ENCODE data around the gene AXIN2.

Gene AXIN2

GRCh38 chr17:65561452-65562205 is at the start of gene AXIN2:
Gene AXIN2, minus strand, starts transcription at chr17:65561648. Its CDS starts 3,028 bp downstream, at chr17:65558620.
- Histone ChIP-seq H3K27ac (peak within 1 kb of the TSS; percentile 87; the same call in 1 of the 2 replicates), H3K4me3 (peak within 1 kb of the TSS; percentile 94), H3K9me3 (ENCODE audit: low read depth, low read length) (no peaks in the 10 kb centered on the region), H3K36me3 (ENCODE audit: insufficient read depth, low read length) (peaks cover 6% of the 10 kb centered on the region; the same call in 1 of the 2 replicates), H3K9ac (ENCODE audit: insufficient read length) (peak within 1 kb of the TSS; percentile 80)
- no peak for TF ChIP-seq FOXP2 (optimal IDR thresholded peaks at IDR 0.05; ENCODE audit: control extremely low read depth, extremely low read length, insufficient read depth)
- TF ChIP-seq POLR2AphosphoS5 (IDR thresholded peaks at IDR 0.05; ENCODE audit: borderline replicate concordance, low read depth, low read length): no peak
- TF ChIP-seq EZH2 (IDR thresholded peaks at IDR 0.05): no peak
- no peak for DNase-seq (ENCODE audit: low read depth, low spot score)

DNA sequence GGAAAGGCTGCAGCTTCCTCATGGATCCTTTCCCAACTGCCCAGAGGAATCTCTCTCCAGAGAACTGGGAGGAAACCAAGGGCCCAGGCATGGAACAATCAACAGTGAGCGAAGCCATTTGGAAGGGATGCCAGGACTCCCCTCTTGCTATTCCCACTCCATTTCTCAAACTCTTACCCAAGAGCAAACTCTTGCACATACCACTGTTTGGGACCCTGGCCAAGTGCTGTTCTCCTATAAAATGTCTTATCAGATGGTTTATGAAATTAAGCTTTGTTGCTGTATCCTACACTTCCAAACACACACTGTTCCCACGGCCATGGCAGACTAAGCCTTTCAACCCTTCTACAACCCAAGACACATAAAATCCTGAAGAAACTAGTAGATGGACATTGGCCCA is 48.3 kb upstream of the AXIN2 start:
- no peak for DNase-seq (ENCODE audit: low read depth, low spot score)
- no peaks in the 10 kb centered on the region for H3K36me3 ChIP-seq (ENCODE audit: insufficient read depth, low read length)
- TF ChIP-seq EZH2 (IDR thresholded peaks at IDR 0.05) (no peak), POLR2AphosphoS5 (IDR thresholded peaks at IDR 0.05; ENCODE audit: borderline replicate concordance, low read depth, low read length) (no peak), FOXP2 (optimal IDR thresholded peaks at IDR 0.05; ENCODE audit: control extremely low read depth, extremely low read length, insufficient read depth) (no peak)

DNA sequence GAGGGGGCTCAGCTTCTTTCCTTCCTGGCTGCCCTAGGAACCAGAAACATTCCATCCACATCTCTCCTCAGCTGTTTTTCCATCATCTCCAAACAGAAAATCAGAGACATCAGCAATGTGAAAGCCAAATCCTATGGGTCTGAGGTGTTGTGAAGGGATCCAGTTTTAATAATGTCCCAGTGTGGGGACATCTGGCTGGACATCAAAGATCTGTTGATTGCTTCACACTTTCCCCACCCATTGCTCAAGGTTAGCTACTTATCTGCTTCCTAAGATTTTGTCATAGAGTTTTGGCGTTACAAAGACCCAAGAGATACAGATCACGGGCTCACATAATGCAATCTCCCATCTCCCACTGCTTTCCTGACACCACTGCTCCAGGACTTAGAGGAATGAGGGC is 47.8 kb upstream of the AXIN2 start:
- Histone ChIP-seq H3K36me3 (ENCODE audit: insufficient read depth, low read length) (no peaks in the 10 kb centered on the region), H3K9ac (ENCODE audit: insufficient read length) (no peak overlapping the region), H3K4me3 (no peak overlapping the region), H3K27ac (no peak overlapping the region), H3K9me3 (ENCODE audit: low read depth, low read length) (no peaks in the 10 kb centered on the region)
- DNase-seq (ENCODE audit: low read depth, low spot score): no peak
- TF ChIP-seq FOXP2 (optimal IDR thresholded peaks at IDR 0.05; ENCODE audit: control extremely low read depth, extremely low read length, insufficient read depth) (no peak), EZH2 (IDR thresholded peaks at IDR 0.05) (no peak), POLR2AphosphoS5 (IDR thresholded peaks at IDR 0.05; ENCODE audit: borderline replicate concordance, low read depth, low read length) (no peak)

More for the DNA sequence above, 48.3 kb upstream of the AXIN2 start:
- no peaks in the 10 kb centered on the region for H3K9me3 ChIP-seq (ENCODE audit: low read depth, low read length)
- H3K27ac ChIP-seq: no peak overlapping the region
- H3K4me3 ChIP-seq: no peak overlapping the region
- H3K9ac ChIP-seq (ENCODE audit: insufficient read length): no peak overlapping the region

- DNase-seq (ENCODE audit: low read depth, low spot score): no peak
- no peak for TF ChIP-seq FOXP2 (optimal IDR thresholded peaks at IDR 0.05; ENCODE audit: control extremely low read depth, extremely low read length, insufficient read depth)
- TF ChIP-seq POLR2AphosphoS5 (IDR thresholded peaks at IDR 0.05; ENCODE audit: borderline replicate concordance, low read depth, low read length): no peak
- no peak for TF ChIP-seq EZH2 (IDR thresholded peaks at IDR 0.05)
- no peak overlapping the region for H3K27ac ChIP-seq
- no peak overlapping the region for H3K4me3 ChIP-seq
- H3K9ac ChIP-seq (ENCODE audit: insufficient read length): no peak overlapping the region
- H3K9me3 ChIP-seq (ENCODE audit: low read depth, low read length): no peaks in the 10 kb centered on the region
- H3K36me3 ChIP-seq (ENCODE audit: insufficient read depth, low read length): no peaks in the 10 kb centered on the region
Observed at GRCh38 chr17:65604070-65604469, 42.6 kb upstream of the AXIN2 start.

GRCh38 chr17:65601881-65602280 is 40.4 kb upstream of the AXIN2 start:
- no peak overlapping the region for H3K27ac ChIP-seq
- no peak for DNase-seq (ENCODE audit: low read depth, low spot score)
- H3K4me3 ChIP-seq: no peak overlapping the region
- no peak for TF ChIP-seq FOXP2 (optimal IDR thresholded peaks at IDR 0.05; ENCODE audit: control extremely low read depth, extremely low read length, insufficient read depth)
- TF ChIP-seq POLR2AphosphoS5 (IDR thresholded peaks at IDR 0.05; ENCODE audit: borderline replicate concordance, low read depth, low read length): no peak
- no peak for TF ChIP-seq EZH2 (IDR thresholded peaks at IDR 0.05)
- H3K9ac ChIP-seq (ENCODE audit: insufficient read length): no peak overlapping the region
- H3K9me3 ChIP-seq (ENCODE audit: low read depth, low read length): no peaks in the 10 kb centered on the region
- no peaks in the 10 kb centered on the region for H3K36me3 ChIP-seq (ENCODE audit: insufficient read depth, low read length)

DNA sequence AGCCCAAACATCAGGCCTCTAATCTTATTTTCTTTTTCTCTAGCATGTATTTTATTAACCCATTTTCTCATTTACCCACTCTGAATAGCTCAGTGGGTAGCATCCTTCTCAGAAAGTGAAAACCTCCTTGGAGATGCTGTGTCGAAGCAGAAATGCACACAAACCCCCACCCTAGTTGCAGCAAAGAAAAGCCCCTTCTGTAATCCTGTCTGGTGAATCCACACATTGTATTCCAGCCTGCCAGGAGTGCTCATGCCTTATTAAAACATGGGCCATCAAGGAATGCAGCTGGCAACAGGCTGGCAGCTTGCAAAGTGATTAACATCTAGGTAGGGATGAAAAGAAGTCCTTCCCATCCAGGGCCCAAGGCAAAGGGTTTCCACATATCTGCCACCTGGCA is 39.7 kb upstream of the AXIN2 start:
- H3K4me3 ChIP-seq: no peak overlapping the region

GRCh38 chr17:65600518-65600917 is 39.1 kb upstream of the AXIN2 start:
- DNase-seq (ENCODE audit: low read depth, low spot score): no peak
- no peaks in the 10 kb centered on the region for H3K9me3 ChIP-seq (ENCODE audit: low read depth, low read length)
- H3K4me3 ChIP-seq: no peak overlapping the region
- no peaks in the 10 kb centered on the region for H3K36me3 ChIP-seq (ENCODE audit: insufficient read depth, low read length)
- no peak for TF ChIP-seq POLR2AphosphoS5 (IDR thresholded peaks at IDR 0.05; ENCODE audit: borderline replicate concordance, low read depth, low read length)
- TF ChIP-seq FOXP2 (optimal IDR thresholded peaks at IDR 0.05; ENCODE audit: control extremely low read depth, extremely low read length, insufficient read depth): no peak
- TF ChIP-seq EZH2 (IDR thresholded peaks at IDR 0.05): no peak
- no peak overlapping the region for H3K27ac ChIP-seq
- H3K9ac ChIP-seq (ENCODE audit: insufficient read length): no peak overlapping the region

More for the DNA sequence above, 39.7 kb upstream of the AXIN2 start:
- no peak for DNase-seq (ENCODE audit: low read depth, low spot score)
- no peak for TF ChIP-seq EZH2 (IDR thresholded peaks at IDR 0.05)
- TF ChIP-seq FOXP2 (optimal IDR thresholded peaks at IDR 0.05; ENCODE audit: control extremely low read depth, extremely low read length, insufficient read depth): no peak
- no peak for TF ChIP-seq POLR2AphosphoS5 (IDR thresholded peaks at IDR 0.05; ENCODE audit: borderline replicate concordance, low read depth, low read length)
- Histone ChIP-seq H3K36me3 (ENCODE audit: insufficient read depth, low read length) (no peaks in the 10 kb centered on the region), H3K27ac (no peak overlapping the region), H3K9me3 (ENCODE audit: low read depth, low read length) (no peaks in the 10 kb centered on the region), H3K9ac (ENCODE audit: insufficient read length) (no peak overlapping the region)

GRCh38 chr17:65599650-65600049 is 38.2 kb upstream of the AXIN2 start:
- TF ChIP-seq FOXP2 (optimal IDR thresholded peaks at IDR 0.05; ENCODE audit: control extremely low read depth, extremely low read length, insufficient read depth): no peak
- TF ChIP-seq EZH2 (IDR thresholded peaks at IDR 0.05): no peak
- Histone ChIP-seq H3K4me3 (no peak overlapping the region), H3K9ac (ENCODE audit: insufficient read length) (no peak overlapping the region), H3K9me3 (ENCODE audit: low read depth, low read length) (no peaks in the 10 kb centered on the region), H3K27ac (no peak overlapping the region), H3K36me3 (ENCODE audit: insufficient read depth, low read length) (no peaks in the 10 kb centered on the region)
- no peak for DNase-seq (ENCODE audit: low read depth, low spot score)

Measured in SK-N-MC (cell line).